Measurements from ENCODE around the gene PARM1.

The PARM1 gene

DNA sequence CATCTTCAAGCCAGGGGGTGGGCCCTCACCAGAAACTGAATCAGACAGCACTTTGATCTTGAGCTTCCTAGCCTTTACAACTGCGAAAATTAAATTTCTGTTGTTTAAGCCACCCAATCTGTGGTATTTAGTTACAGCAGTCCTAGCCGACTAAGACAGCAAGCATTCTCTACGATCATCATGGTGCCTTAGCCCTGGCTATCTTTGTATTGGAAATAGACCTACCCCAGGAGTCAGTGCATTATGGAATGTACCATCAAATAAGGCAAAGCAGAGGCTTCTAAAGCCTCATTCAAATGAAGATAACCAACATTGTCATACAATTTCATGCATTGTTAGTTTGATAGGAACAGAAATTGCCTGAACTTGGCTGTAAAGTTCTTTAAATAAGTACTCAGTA, 75.0 kb downstream of the PARM1 start:
- DNase-seq (ENCODE audit: low spot score) = no peak
- in situ Hi-C loops (cut with MboI; ENCODE audit: low sequenced_read_pairs, unreplicated experiment) = no loop called here
- TF ChIP-seq CTCF (IDR thresholded peaks at IDR 0.05; ENCODE audit: borderline replicate concordance, control extremely low read depth, extremely low read depth, insufficient read depth, missing control alignments) = no peak

- in situ Hi-C loops (cut with MboI; ENCODE audit: low sequenced_read_pairs, unreplicated experiment) = no loop called here
- no peak for DNase-seq (ENCODE audit: low spot score)
Measured at GRCh38 chr4:75009138-75009537, 76.2 kb downstream of the PARM1 start.

DNA sequence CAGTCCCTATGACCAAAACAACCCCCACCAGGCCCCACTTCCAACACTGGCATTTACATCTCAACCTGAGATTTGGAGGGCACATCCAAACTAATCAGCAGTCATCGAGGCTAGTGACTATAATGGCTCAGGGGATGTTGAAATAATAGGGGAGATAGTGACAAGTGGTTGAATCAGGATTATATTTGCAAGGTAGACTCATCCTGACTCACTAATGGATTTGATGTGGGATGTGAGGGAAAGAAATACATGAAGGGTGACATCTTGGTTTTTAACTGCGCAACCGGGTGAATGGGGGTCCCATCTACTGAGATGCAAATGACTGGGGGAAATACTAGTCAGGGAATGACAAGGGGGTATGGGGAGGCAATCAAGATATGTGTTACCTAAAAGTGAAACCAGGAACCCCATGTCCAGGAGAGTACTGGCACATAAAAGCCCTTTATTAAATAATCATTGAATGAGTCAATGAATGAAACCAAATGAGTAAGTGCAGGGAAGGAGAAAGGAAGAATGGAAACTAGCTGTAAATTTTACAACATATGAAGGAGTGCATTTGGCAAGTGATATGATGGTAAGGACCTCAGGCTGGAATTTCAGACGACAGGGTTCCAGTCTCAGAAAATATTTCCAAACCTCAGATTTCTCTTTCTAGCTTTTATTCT, 78.3 kb downstream of the PARM1 start:
- TF ChIP-seq CTCF (IDR thresholded peaks at IDR 0.05; ENCODE audit: borderline replicate concordance, control extremely low read depth, extremely low read depth, insufficient read depth, missing control alignments) = no peak
- in situ Hi-C loops (cut with MboI; ENCODE audit: low sequenced_read_pairs, unreplicated experiment) = no loop called here

More at GRCh38 chr4:75009138-75009537, 76.2 kb downstream of the PARM1 start:
- no peak for TF ChIP-seq CTCF (IDR thresholded peaks at IDR 0.05; ENCODE audit: borderline replicate concordance, control extremely low read depth, extremely low read depth, insufficient read depth, missing control alignments)

DNA sequence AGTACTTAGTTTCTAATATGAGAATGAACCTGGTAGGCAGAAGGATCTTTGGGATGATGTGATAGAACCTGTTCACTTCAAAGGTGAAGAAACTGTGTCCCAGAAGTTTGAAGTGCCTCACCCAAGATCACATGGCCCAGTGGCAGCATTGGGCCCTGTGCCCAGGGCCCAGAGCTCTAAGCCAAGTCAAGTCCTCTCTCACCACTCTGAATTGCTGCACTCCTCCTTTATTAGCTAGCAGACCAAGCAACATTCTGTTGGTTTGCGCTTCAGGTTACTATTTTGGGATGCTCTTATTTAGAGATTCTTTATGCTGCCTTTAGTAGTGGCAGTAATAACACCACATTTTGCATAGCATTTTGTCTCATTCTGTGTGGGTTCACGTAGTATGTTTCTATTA, 82.7 kb downstream of the PARM1 start:
- TF ChIP-seq CTCF (IDR thresholded peaks at IDR 0.05; ENCODE audit: borderline replicate concordance, control extremely low read depth, extremely low read depth, insufficient read depth, missing control alignments) = no peak
- DNase-seq (ENCODE audit: low spot score) = no peak
- in situ Hi-C loops (cut with MboI; ENCODE audit: low sequenced_read_pairs, unreplicated experiment) = no loop called here

More for the DNA sequence above, 78.3 kb downstream of the PARM1 start:
- no peak for DNase-seq (ENCODE audit: low spot score)

GRCh38 chr4:75016472-75016871, 83.6 kb downstream of the PARM1 start:
- TF ChIP-seq CTCF (IDR thresholded peaks at IDR 0.05; ENCODE audit: borderline replicate concordance, control extremely low read depth, extremely low read depth, insufficient read depth, missing control alignments) = no peak
- in situ Hi-C loops (cut with MboI; ENCODE audit: low sequenced_read_pairs, unreplicated experiment) = no loop called here
- DNase-seq (ENCODE audit: low spot score) = no peak

GRCh38 chr4:75018811-75019479, 86.0 kb downstream of the PARM1 start:
- TF ChIP-seq CTCF (IDR thresholded peaks at IDR 0.05; ENCODE audit: borderline replicate concordance, control extremely low read depth, extremely low read depth, insufficient read depth, missing control alignments) = no peak
- DNase-seq (ENCODE audit: low spot score) = no peak
- in situ Hi-C loops (cut with MboI; ENCODE audit: low sequenced_read_pairs, unreplicated experiment) = no loop called here

All from GM13976 (cell line).